PC-3 (cell line): ENCODE data around the gene STK11. TPM values are rescaled to one million over a fixed set of nuclear protein-coding genes. Genes with fewer than 3 reads are reported as not detected.

Source experiments
- ATAC-seq: fragments of 200-7000 bp; cut with Tn5 transposase; 2 replicates; pipeline ENCODE4 v1.9.1; 2020; ENCODE audit warnings: mild to moderate bottlenecking, moderate library complexity
- BruUV-seq: library from RNA; stranded (reverse); fragments of 400-500 nt; replicated peaks from 2 replicates; lab custom pipeline; 2021; lab: Mats Ljungman, UMichigan
- CTCF ChIA-PET: fragments of 300-600 bp; sonication (Branson Sonifier 250); formaldehyde crosslinking; loops from one replicate; lab custom pipeline; 2022; ENCODE audit warnings: antibody characterized with exemption; lab: Charles Lee
- POLR2A ChIA-PET: fragments of 300-600 bp; sonication (Branson Sonifier 250); formaldehyde crosslinking; loops from one replicate; lab custom pipeline; 2022; ENCODE audit warnings: antibody characterized with exemption; ENCODE audit not compliant: unreplicated experiment; lab: Charles Lee
- DNase-seq: peaks from one replicate; pipeline ENCODE4 v3.0.0-alpha.2; 2015
- H2AFZ ChIP-seq: fragments of 300-600 bp; sonication (generic); 2 replicates; pipeline ENCODE4 v1.6.0; 2016; ENCODE audit warnings: antibody characterized with exemption, low read length
- H3F3A ChIP-seq: fragments of 300-600 bp; sonication (generic); one replicate; pipeline ENCODE4 v1.6.0; 2017; ENCODE audit warnings: antibody characterized with exemption, low read length, control low read depth, mild to moderate bottlenecking; ENCODE audit not compliant: unreplicated experiment
- H3K27ac ChIP-seq: fragments of 300-600 bp; sonication (generic); 2 replicates; pipeline ENCODE4 v1.5.1; 2016; ENCODE audit warnings: mild to moderate bottlenecking, low read length
- H3K27me3 ChIP-seq: fragments of 300-600 bp; sonication (generic); 2 replicates; pipeline ENCODE4 v1.6.1; 2016; ENCODE audit warnings: low read length, mixed read lengths
- H3K36me3 ChIP-seq: fragments of 300-600 bp; sonication (generic); 2 replicates; pipeline ENCODE4 v1.6.1; 2016; ENCODE audit warnings: low read depth, mixed run types, low read length, mixed read lengths
- H3K4me1 ChIP-seq: fragments of 300-600 bp; sonication (generic); 2 replicates; pipeline ENCODE4 v1.5.1; 2016; ENCODE audit warnings: low read length; ENCODE audit not compliant: insufficient read depth
- H3K4me2 ChIP-seq: fragments of 300-600 bp; sonication (generic); 2 replicates; pipeline ENCODE4 v1.6.0; 2016; ENCODE audit warnings: low read length
- H3K4me3 ChIP-seq: fragments of 300-600 bp; sonication (generic); 2 replicates; pipeline ENCODE4 v1.5.1; 2016; ENCODE audit warnings: mild to moderate bottlenecking, low read length, mixed read lengths
- H3K79me2 ChIP-seq: fragments of 300-600 bp; sonication (generic); 2 replicates; pipeline ENCODE4 v1.6.1; 2017; ENCODE audit warnings: low read length, mixed read lengths
- H3K9ac ChIP-seq: fragments of 300-600 bp; sonication (generic); 2 replicates; pipeline ENCODE4 v1.6.0; 2016; ENCODE audit warnings: mild to moderate bottlenecking, low read length
- H3K9me2 ChIP-seq: fragments of 300-600 bp; sonication (generic); replicated peaks from 2 replicates; pipeline ENCODE4 v1.6.1; 2016; ENCODE audit warnings: mixed run types, low read length, mixed read lengths
- H3K9me3 ChIP-seq: fragments of 300-600 bp; sonication (generic); 2 replicates; pipeline ENCODE4 v1.6.1; 2016; ENCODE audit warnings: low read length, mixed read lengths
- H4K20me1 ChIP-seq: fragments of 300-600 bp; sonication (generic); 2 replicates; pipeline ENCODE4 v1.6.1; 2016; ENCODE audit warnings: low read length, mixed read lengths
- EZH2 ChIP-seq: fragments of 300-600 bp; sonication (generic); IDR thresholded peaks from one replicate; pipeline ENCODE4 v1.6.1; 2017; ENCODE audit warnings: antibody characterized with exemption, mild to moderate bottlenecking, low read length; ENCODE audit not compliant: unreplicated experiment
- EZH2phosphoT487 ChIP-seq: fragments of 300-600 bp; sonication (generic); IDR thresholded peaks from 2 replicates; pipeline ENCODE4 v1.6.1; 2018; ENCODE audit warnings: mild to moderate bottlenecking, antibody characterized with exemption, low read length, borderline replicate concordance
- intact Hi-C: fragments of 100-400 bp; cut with micrococcal nuclease; formaldehyde crosslinking; loops from 2 replicates; pipeline ENCODE4 v1.9.0; 2023
- total RNA-seq: library from RNA; depleted of rRNA; stranded (reverse); fragments of >200 nt; gene quantifications from 2 replicates; pipeline ENCODE4 v1.2.3, GENCODE V29; 2014
- TF ChIP-seq, protein P1 (sequence below): fragments of 300-600 bp; sonication (generic); conservative IDR thresholded peaks from 2 replicates; pipeline ENCODE4 v1.5.1; 2017; ENCODE audit warnings: antibody characterized with exemption, low read depth, mild to moderate bottlenecking, low read length

The STK11 gene
- total RNA-seq, 1 experiment from 2014 or later: 82.4 TPM

DNA sequence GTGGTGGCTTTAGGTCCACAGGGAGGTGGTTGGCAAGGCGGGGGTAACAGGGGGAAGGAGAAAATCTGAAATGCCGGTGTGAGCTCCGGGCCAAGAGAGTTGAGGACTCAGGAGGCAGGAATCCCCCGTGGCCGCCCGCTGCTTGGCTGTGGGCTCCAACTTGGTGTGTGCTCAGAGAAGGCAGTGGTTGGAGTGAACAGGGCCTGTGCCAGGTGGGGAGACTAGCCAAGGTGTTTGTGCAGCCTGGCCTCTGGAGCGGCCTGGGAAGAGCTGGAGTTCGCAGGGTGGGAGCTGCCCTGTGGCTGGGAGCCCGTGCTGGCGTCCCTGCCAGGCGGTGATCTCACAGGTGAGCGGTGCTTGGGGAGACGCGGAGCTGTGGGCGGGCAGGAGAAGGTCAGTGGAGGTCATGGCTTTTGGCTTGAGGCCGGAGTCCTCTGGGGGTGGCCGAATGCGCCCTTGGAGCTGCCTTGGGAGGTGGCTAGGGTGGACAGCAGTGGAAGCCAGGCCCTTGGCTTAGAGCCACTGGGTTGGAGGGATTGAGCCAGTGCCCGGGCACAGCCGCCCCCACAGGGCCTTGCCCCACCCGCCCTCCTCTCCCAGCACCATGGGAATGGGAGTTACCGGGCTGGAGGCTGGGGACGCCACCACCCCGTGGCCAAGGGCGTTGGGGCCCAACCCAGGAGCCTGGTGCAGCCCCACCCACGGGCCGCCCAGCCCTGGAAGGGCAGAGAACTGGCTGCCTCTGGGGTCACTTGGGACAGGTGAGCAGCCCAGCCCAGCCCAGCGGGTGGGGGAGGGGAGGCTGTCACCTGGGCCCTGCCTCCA is 56.4 kb downstream of the STK11 start:
- BruUV-seq: no TSS peak
- Histone ChIP-seq H3K27ac (peak overlapping the region; percentile 92), H3K9ac (peak overlapping the region; percentile 94), H3F3A (peaks cover 14% of the 10 kb centered on the region), H3K4me3 (peak overlapping the region; percentile 86), H3K79me2 (peaks cover 12% of the 10 kb centered on the region), H2AFZ (peak overlapping the region; percentile 60; the same call in 1 of the 2 replicates), H3K27me3 (no peaks in the 10 kb centered on the region), H4K20me1 (no peaks in the 10 kb centered on the region), H3K9me2 (no peaks in the 10 kb centered on the region), H3K36me3 (peaks cover 2% of the 10 kb centered on the region; the same call in 1 of the 2 replicates), H3K9me3 (no peaks in the 10 kb centered on the region), H3K4me2 (peak overlapping the region; percentile 99), H3K4me1 (peaks cover 53% of the 10 kb centered on the region)
- DNase-seq (peak; percentile 48), ATAC-seq (peak; percentile 8)
- POLR2A ChIA-PET: no interaction called here
- CTCF ChIA-PET: interaction anchor here (0.9 kb wide), 1 partner anchor 17 kb away, joined by 4 read pairs; no protein-coding TSS in a partner anchor
- TF ChIP-seq EZH2: no peak
- TF ChIP-seq, protein P1, sequence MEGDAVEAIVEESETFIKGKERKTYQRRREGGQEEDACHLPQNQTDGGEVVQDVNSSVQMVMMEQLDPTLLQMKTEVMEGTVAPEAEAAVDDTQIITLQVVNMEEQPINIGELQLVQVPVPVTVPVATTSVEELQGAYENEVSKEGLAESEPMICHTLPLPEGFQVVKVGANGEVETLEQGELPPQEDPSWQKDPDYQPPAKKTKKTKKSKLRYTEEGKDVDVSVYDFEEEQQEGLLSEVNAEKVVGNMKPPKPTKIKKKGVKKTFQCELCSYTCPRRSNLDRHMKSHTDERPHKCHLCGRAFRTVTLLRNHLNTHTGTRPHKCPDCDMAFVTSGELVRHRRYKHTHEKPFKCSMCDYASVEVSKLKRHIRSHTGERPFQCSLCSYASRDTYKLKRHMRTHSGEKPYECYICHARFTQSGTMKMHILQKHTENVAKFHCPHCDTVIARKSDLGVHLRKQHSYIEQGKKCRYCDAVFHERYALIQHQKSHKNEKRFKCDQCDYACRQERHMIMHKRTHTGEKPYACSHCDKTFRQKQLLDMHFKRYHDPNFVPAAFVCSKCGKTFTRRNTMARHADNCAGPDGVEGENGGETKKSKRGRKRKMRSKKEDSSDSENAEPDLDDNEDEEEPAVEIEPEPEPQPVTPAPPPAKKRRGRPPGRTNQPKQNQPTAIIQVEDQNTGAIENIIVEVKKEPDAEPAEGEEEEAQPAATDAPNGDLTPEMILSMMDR: no peak
- no peak for TF ChIP-seq EZH2phosphoT487
- intact Hi-C loops: no loop called here

- Histone ChIP-seq H3K27me3 (no peaks in the 10 kb centered on the region), H3F3A (peaks cover 14% of the 10 kb centered on the region), H4K20me1 (no peaks in the 10 kb centered on the region), H3K9me2 (no peaks in the 10 kb centered on the region), H3K36me3 (no peaks in the 10 kb centered on the region; the same call in 1 of the 2 replicates), H3K79me2 (peaks cover 12% of the 10 kb centered on the region), H3K9ac (peak overlapping the region; percentile 94), H3K9me3 (no peaks in the 10 kb centered on the region), H3K4me3 (peak overlapping the region; percentile 86), H2AFZ (no peak overlapping the region), H3K4me1 (peaks cover 59% of the 10 kb centered on the region), H3K27ac (peak overlapping the region; percentile 92), H3K4me2 (peak overlapping the region; percentile 99)
- ATAC-seq: no peak
- no TSS peak for BruUV-seq
- DNase-seq: no peak
- TF ChIP-seq EZH2 (no peak), EZH2phosphoT487 (no peak)
- TF ChIP-seq, protein P1: no peak
- POLR2A ChIA-PET: no interaction called here
- CTCF ChIA-PET: interaction anchor here (0.9 kb wide), 1 partner anchor 18 kb away, joined by 4 read pairs; no protein-coding TSS in a partner anchor
- intact Hi-C loops: no loop called here
Measured at GRCh38 chr19:1262623-1263123, 57.1 kb downstream of the STK11 start.

- Histone ChIP-seq H3F3A (peaks cover 12% of the 10 kb centered on the region), H3K4me2 (no peak overlapping the region), H3K9me3 (no peaks in the 10 kb centered on the region), H3K27ac (no peak overlapping the region), H3K27me3 (no peaks in the 10 kb centered on the region), H3K4me1 (peaks cover 63% of the 10 kb centered on the region), H3K9me2 (no peaks in the 10 kb centered on the region), H2AFZ (no peak overlapping the region), H3K79me2 (peaks cover 12% of the 10 kb centered on the region), H3K4me3 (no peak overlapping the region), H3K9ac (no peak overlapping the region), H3K36me3 (no peaks in the 10 kb centered on the region; the same call in 1 of the 2 replicates), H4K20me1 (no peaks in the 10 kb centered on the region)
- BruUV-seq: no TSS peak
- TF ChIP-seq EZH2phosphoT487: no peak
- ChIA-PET CTCF (no interaction called here), POLR2A (no interaction called here)
- ATAC-seq (no peak), DNase-seq (no peak)
- intact Hi-C loops: no loop called here
Measured at GRCh38 chr19:1263188-1263587, 57.6 kb downstream of the STK11 start.
